WTC11 (cell line): Measurements from ENCODE around the gene TMEM130. TPM values are rescaled to one million over a fixed set of nuclear protein-coding genes. Genes with fewer than 3 reads are reported as not detected.

ENCODE experiments used
- ATAC-seq: fragments of 200-7000 bp; cut with Tn5 transposase; 2 replicates; pipeline ENCODE4 v1.10.0; 2021; ENCODE audit warnings: mild to moderate bottlenecking, moderate library complexity
- CTCF ChIA-PET: fragments of 300-600 bp; sonication (Branson Sonifier 250); formaldehyde crosslinking; loops from one replicate; lab custom pipeline; 2021; ENCODE audit warnings: antibody characterized with exemption; lab: Charles Lee
- POLR2A ChIA-PET: fragments of 350-600 bp; sonication (Branson Sonifier 250); formaldehyde crosslinking; loops from one replicate; lab custom pipeline; 2021; ENCODE audit warnings: antibody characterized with exemption; lab: Charles Lee
- DNase-seq: peaks from one replicate; pipeline ENCODE4 v3.0.0; 2021; ENCODE audit warnings: low spot score
- H3K27ac Mint-ChIP-seq: 2 replicates; pipeline ENCODE4 v1.8.0; 2021; ENCODE audit warnings: mixed read lengths
- H3K27me3 Mint-ChIP-seq: 2 replicates; pipeline ENCODE4 v1.8.0; 2021; ENCODE audit warnings: low read depth, mild to moderate bottlenecking, moderate library complexity, mixed read lengths
- H3K36me3 Mint-ChIP-seq: 2 replicates; pipeline ENCODE4 v1.8.0; 2021; ENCODE audit warnings: mixed read lengths
- H3K4me1 Mint-ChIP-seq: 2 replicates; pipeline ENCODE4 v1.8.0; 2022; ENCODE audit warnings: mixed read lengths
- H3K4me3 Mint-ChIP-seq: 2 replicates; pipeline ENCODE4 v1.8.0; 2021; ENCODE audit warnings: mild to moderate bottlenecking, moderate library complexity, mixed read lengths
- H3K9me3 Mint-ChIP-seq: 2 replicates; pipeline ENCODE4 v1.8.0; 2021; ENCODE audit warnings: mixed read lengths
- AFF4 ChIP-seq: sonication (generic); formaldehyde crosslinking; IDR thresholded peaks from 2 replicates; pipeline ENCODE4 v1.8.1; 2023; ENCODE audit warnings: mild to moderate bottlenecking, missing genetic modification reagents, borderline replicate concordance
- ATF2 ChIP-seq: sonication (generic); formaldehyde crosslinking; IDR thresholded peaks from 2 replicates; pipeline ENCODE4 v1.8.1; 2022; ENCODE audit warnings: low read depth, missing genetic modification reagents, borderline replicate concordance
- ATF3 ChIP-seq: sonication (generic); formaldehyde crosslinking; conservative IDR thresholded peaks from 2 replicates; pipeline ENCODE4 v1.8.1; 2022; ENCODE audit warnings: mild to moderate bottlenecking, missing genetic modification reagents
- E2F1 ChIP-seq: sonication (generic); formaldehyde crosslinking; IDR thresholded peaks from 2 replicates; pipeline ENCODE4 v1.8.0; 2022; ENCODE audit warnings: mild to moderate bottlenecking, missing genetic modification reagents
- JUN ChIP-seq: sonication (generic); formaldehyde crosslinking; IDR thresholded peaks from 2 replicates; pipeline ENCODE4 v1.8.0; 2023; ENCODE audit warnings: mild to moderate bottlenecking, missing genetic modification reagents
- KAT7 ChIP-seq: sonication (generic); formaldehyde crosslinking; IDR thresholded peaks from 2 replicates; pipeline ENCODE4 v1.8.1; 2023; ENCODE audit warnings: missing genetic modification reagents, mild to moderate bottlenecking, borderline replicate concordance
- NFATC4 ChIP-seq: fragments of 250-450 bp; sonication (Bioruptor Pico); IDR thresholded peaks from 2 replicates; pipeline ENCODE4 v1.9.0; 2021; ENCODE audit warnings: mild to moderate bottlenecking
- PRRX2 ChIP-seq: fragments of 250-450 bp; sonication (Bioruptor Pico); IDR thresholded peaks from 2 replicates; pipeline ENCODE4 v1.8.0; 2021; ENCODE audit warnings: mild to moderate bottlenecking
- RORB ChIP-seq: fragments of 250-450 bp; sonication (Bioruptor Pico); IDR thresholded peaks from 2 replicates; pipeline ENCODE4 v1.9.0; 2021; ENCODE audit warnings: mild to moderate bottlenecking
- SMAD3 ChIP-seq: sonication (generic); formaldehyde crosslinking; IDR thresholded peaks from 2 replicates; pipeline ENCODE4 v1.8.0; 2022; ENCODE audit warnings: missing genetic modification reagents, mild to moderate bottlenecking, borderline replicate concordance
- ZNF138 ChIP-seq: sonication (generic); formaldehyde crosslinking; conservative IDR thresholded peaks from 2 replicates; pipeline ENCODE4 v1.8.1; 2022; ENCODE audit warnings: mild to moderate bottlenecking, moderate library complexity, missing genetic modification reagents
- ZNF281 ChIP-seq: sonication (generic); formaldehyde crosslinking; IDR thresholded peaks from 2 replicates; pipeline ENCODE4 v1.8.0; 2023; ENCODE audit warnings: mild to moderate bottlenecking, missing genetic modification reagents
- ZNF425 ChIP-seq: fragments of 250-450 bp; sonication (Bioruptor Pico); conservative IDR thresholded peaks from 2 replicates; pipeline ENCODE4 v1.9.0; 2021; ENCODE audit warnings: mild to moderate bottlenecking
- ZNF532 ChIP-seq: fragments of 250-450 bp; sonication (Bioruptor Pico); IDR thresholded peaks from 2 replicates; pipeline ENCODE4 v1.9.0; 2021; ENCODE audit warnings: mild to moderate bottlenecking, borderline replicate concordance
- total RNA-seq: library from RNA; stranded (reverse); gene quantifications from 3 replicates; pipeline ENCODE4 v1.2.3, GENCODE V29; 2021

The TMEM130 gene
- total RNA-seq, 1 experiment from 2014 or later: 3.2 TPM

- TF ChIP-seq ZNF532 (CRISPR knock-in tag): no peak
Observed at GRCh38 chr7:98863601-98864000, 6.2 kb downstream of the TMEM130 start (continued).

GRCh38 chr7:98862716-98863420 lies 6.9 kb downstream of the TMEM130 start:
- no peak overlapping the region for H3K27ac Mint-ChIP-seq
- 0 out of 2 replicates have a peak, but pooled peaks cover 3% of the 10 kb centered on the region for H3K4me1 Mint-ChIP-seq
- DNase-seq: no peak
- no peaks in the 10 kb centered on the region for H3K9me3 Mint-ChIP-seq
- H3K27me3 Mint-ChIP-seq: peaks cover 7% of the 10 kb centered on the region
- CTCF ChIA-PET: no interaction called here
- H3K4me3 Mint-ChIP-seq: no peak overlapping the region
- TF ChIP-seq JUN (CRISPR knock-in tag): no peak
- no peak for TF ChIP-seq AFF4 (CRISPR knock-in tag)
- POLR2A ChIA-PET: interaction anchor here (0.5 kb wide), 1 partner anchor 44 kb away, joined by 3 read pairs; no protein-coding TSS in a partner anchor
- no peak for ATAC-seq
- no peaks in the 10 kb centered on the region for H3K36me3 Mint-ChIP-seq

- H3K36me3 Mint-ChIP-seq: no peaks in the 10 kb centered on the region
- no peak overlapping the region for H3K27ac Mint-ChIP-seq
- 0 out of 2 replicates have a peak, but pooled peaks cover under 1% of the 10 kb centered on the region for H3K4me1 Mint-ChIP-seq
- POLR2A ChIA-PET: interaction anchor here (0.5 kb wide), 1 partner anchor 43 kb away, joined by 3 read pairs; no protein-coding TSS in a partner anchor
- DNase-seq: no peak
- TF ChIP-seq NFATC4 (no peak), PRRX2 (CRISPR knock-in tag) (no peak), ATF2 (no peak), ZNF425 (CRISPR knock-in tag) (no peak), ATF3 (CRISPR knock-in tag) (no peak), ZNF281 (no peak), SMAD3 (CRISPR knock-in tag) (no peak), E2F1 (no peak), RORB (no peak), KAT7 (CRISPR knock-in tag) (no peak), ZNF138 (CRISPR knock-in tag) (no peak)
- no peak overlapping the region for H3K4me3 Mint-ChIP-seq
- ATAC-seq: no peak
- CTCF ChIA-PET: interaction anchor here (1.4 kb wide), 1 partner anchor 9 kb away, joined by 3 read pairs; no protein-coding TSS in a partner anchor
- peaks cover 2% of the 10 kb centered on the region; the same call in 1 of the 2 replicates for H3K27me3 Mint-ChIP-seq
- H3K9me3 Mint-ChIP-seq: no peaks in the 10 kb centered on the region
Observed at GRCh38 chr7:98862203-98862602, 7.6 kb downstream of the TMEM130 start.
